ENCODE results near the gene PTX4. TPM values are rescaled to one million over a fixed set of nuclear protein-coding genes. Genes with fewer than 3 reads are reported as not detected.

Gene PTX4
- total RNA-seq, 1 donor, result not detected

- no peak for TF ChIP-seq CTCF (IDR thresholded peaks at IDR 0.05; ENCODE audit: insufficient read depth, low read length)
- H3K4me3 ChIP-seq (ENCODE audit: low read depth, low read length), result no peak overlapping the region
- DNase-seq (ENCODE audit: low read depth), result no peak
Observed at GRCh38 chr16:1511662-1512569, 23.2 kb upstream of the PTX4 start.

- DNase-seq (ENCODE audit: low read depth), result no peak
- no peak overlapping the region for H3K4me3 ChIP-seq (ENCODE audit: low read depth, low read length)
- TF ChIP-seq CTCF (IDR thresholded peaks at IDR 0.05; ENCODE audit: insufficient read depth, low read length), result no peak
Observed at GRCh38 chr16:1510941-1511351, 22.2 kb upstream of the PTX4 start.

- no peak for DNase-seq (ENCODE audit: low read depth)
- H3K4me3 ChIP-seq (ENCODE audit: low read depth, low read length), result no peak overlapping the region
- no peak for TF ChIP-seq CTCF (IDR thresholded peaks at IDR 0.05; ENCODE audit: insufficient read depth, low read length)
Observed at GRCh38 chr16:1510272-1510671, 21.5 kb upstream of the PTX4 start.

- TF ChIP-seq CTCF (IDR thresholded peaks at IDR 0.05; ENCODE audit: insufficient read depth, low read length), result no peak
- no peak overlapping the region for H3K4me3 ChIP-seq (ENCODE audit: low read depth, low read length)
- no peak for DNase-seq (ENCODE audit: low read depth)
Observed at GRCh38 chr16:1509307-1510221, 20.8 kb upstream of the PTX4 start.

- DNase-seq (ENCODE audit: low read depth), result no peak
- H3K4me3 ChIP-seq (ENCODE audit: low read depth, low read length), result no peak overlapping the region
- no peak for TF ChIP-seq CTCF (IDR thresholded peaks at IDR 0.05; ENCODE audit: insufficient read depth, low read length)
Observed at GRCh38 chr16:1508494-1509187, 19.9 kb upstream of the PTX4 start.

GRCh38 chr16:1506494-1507213, 17.9 kb upstream of the PTX4 start:
- TF ChIP-seq CTCF (IDR thresholded peaks at IDR 0.05; ENCODE audit: insufficient read depth, low read length), result no peak
- DNase-seq (ENCODE audit: low read depth), result no peak
- no peak overlapping the region for H3K4me3 ChIP-seq (ENCODE audit: low read depth, low read length)

Measured in fibroblast of the aortic adventitia (primary cell).